Stimulated activated CD4-positive, alpha-beta T cell treated with anti-CD3 and anti-CD28 coated beads, Interleukin-15, amount 100 ng/mL, for 1 hour (primary cell): ENCODE results near the gene GIMAP7.
"Not testable (repeated sequence)": the region's sequence is repeated elsewhere in the genome, so short reads cannot be mapped to it uniquely, and the experiment has no call there.

Experiments
- DNase-seq, 2 donors: peaks; one replicate each; pipeline ENCODE4 v3.0.0-alpha.2; 2020; ENCODE audit warnings: low read depth in 1 of 2, low spot score in 1 of 2

GIMAP7 gene

GRCh38 chr7:150514748-150515222 is at the start of gene GIMAP7:
TSS of gene GIMAP7 (plus strand) at chr7:150514872. CDS start at chr7:150519975, 5,103 bp downstream.
- peak; percentile 19 to 34 for DNase-seq

- DNase-seq: no peak
Observed at GRCh38 chr7:150464962-150465361, 49.7 kb upstream of the GIMAP7 start.

GRCh38 chr7:150465414-150465813 is 49.3 kb upstream of the GIMAP7 start:
- no peak for DNase-seq

GRCh38 chr7:150466477-150466876 is 48.2 kb upstream of the GIMAP7 start:
- no peak for DNase-seq

GRCh38 chr7:150468241-150468640 is 46.4 kb upstream of the GIMAP7 start:
- DNase-seq: no peak

GRCh38 chr7:150471886-150472285 is 42.8 kb upstream of the GIMAP7 start:
- DNase-seq: no peak

- DNase-seq: no peak
Observed at GRCh38 chr7:150473902-150474301, 40.8 kb upstream of the GIMAP7 start.

GRCh38 chr7:150476285-150476684 is 38.4 kb upstream of the GIMAP7 start:
- DNase-seq: no peak

- no peak for DNase-seq
Observed at GRCh38 chr7:150476819-150477631, 37.6 kb upstream of the GIMAP7 start.

- peak in 1 of 2 donors; percentile 22 for DNase-seq
Observed at GRCh38 chr7:150479023-150479716, 35.5 kb upstream of the GIMAP7 start.

GRCh38 chr7:150481186-150481920 is 33.3 kb upstream of the GIMAP7 start:
- DNase-seq: no peak

GRCh38 chr7:150481922-150482321 is 32.8 kb upstream of the GIMAP7 start:
- DNase-seq: no peak

GRCh38 chr7:150483514-150483913 is 31.2 kb upstream of the GIMAP7 start:
- not testable (repeated sequence) for DNase-seq

GRCh38 chr7:150484071-150484470 is 30.6 kb upstream of the GIMAP7 start:
- DNase-seq: not testable (repeated sequence)

- DNase-seq: no peak
Observed at GRCh38 chr7:150487625-150488024, 27.0 kb upstream of the GIMAP7 start.

GRCh38 chr7:150489782-150490181 is 24.9 kb upstream of the GIMAP7 start:
- DNase-seq: no peak

- not testable (repeated sequence) for DNase-seq
Observed at GRCh38 chr7:150493442-150493841, 21.2 kb upstream of the GIMAP7 start.

GRCh38 chr7:150502519-150502918 is 12.2 kb upstream of the GIMAP7 start:
- no peak for DNase-seq

- DNase-seq: no peak
Observed at GRCh38 chr7:150503155-150503554, 11.5 kb upstream of the GIMAP7 start.

- no peak for DNase-seq
Observed at GRCh38 chr7:150503581-150503980, 11.1 kb upstream of the GIMAP7 start.

- DNase-seq: no peak
Observed at GRCh38 chr7:150507947-150508602, 6.6 kb upstream of the GIMAP7 start.
